GM21515 (cell line): ENCODE data around the gene SIAH1.
"Not testable (repeated sequence)": the region's sequence is repeated elsewhere in the genome, so short reads cannot be mapped to it uniquely, and the experiment has no call there.

Experiments used
- ATAC-seq: cut with Tn5 transposase; IDR thresholded peaks from one replicate; pipeline ENCODE4 v1.9.1; 2021; ENCODE audit not compliant: unreplicated experiment

The SIAH1 gene

DNA sequence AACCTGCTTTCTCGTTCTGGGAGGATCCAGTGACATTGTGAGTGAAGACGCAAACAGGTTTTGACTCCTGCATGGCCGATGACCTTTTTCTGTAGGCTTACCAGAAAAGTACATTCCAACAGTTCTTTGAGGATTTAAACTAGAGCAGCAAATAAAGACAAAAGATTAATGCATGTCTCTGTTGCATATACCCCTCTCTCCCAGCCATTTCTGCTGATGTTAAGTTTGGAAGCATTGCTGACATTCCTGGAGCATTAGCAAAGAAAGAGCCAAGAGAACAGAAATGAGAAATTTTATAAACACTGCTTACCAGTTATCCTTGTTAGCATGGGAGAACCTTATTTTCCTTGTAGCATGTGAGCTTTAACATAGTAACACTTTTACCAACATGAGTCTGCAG lies 49.3 kb downstream of the SIAH1 start:
- ATAC-seq = no peak

DNA sequence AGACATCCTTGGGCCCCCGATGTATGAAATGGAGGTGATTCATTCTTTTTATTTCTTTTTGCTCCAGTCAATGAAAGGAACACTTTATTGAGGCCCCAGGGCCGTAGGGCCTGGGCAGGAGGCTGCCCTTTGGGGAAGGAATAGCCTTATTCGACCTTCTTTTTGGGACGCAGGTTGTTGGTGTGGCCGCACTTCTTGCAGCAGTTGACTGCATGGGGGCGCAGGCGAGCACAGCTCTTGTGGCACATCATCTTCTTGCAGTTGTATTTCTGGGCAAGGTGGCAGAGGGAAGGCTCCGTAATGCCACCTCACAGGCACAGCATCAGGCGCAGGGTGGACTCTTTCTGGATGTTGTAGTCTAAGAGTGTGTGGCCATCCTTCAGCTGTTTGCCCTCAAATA lies 50.9 kb downstream of the SIAH1 start:
- no peak for ATAC-seq

DNA sequence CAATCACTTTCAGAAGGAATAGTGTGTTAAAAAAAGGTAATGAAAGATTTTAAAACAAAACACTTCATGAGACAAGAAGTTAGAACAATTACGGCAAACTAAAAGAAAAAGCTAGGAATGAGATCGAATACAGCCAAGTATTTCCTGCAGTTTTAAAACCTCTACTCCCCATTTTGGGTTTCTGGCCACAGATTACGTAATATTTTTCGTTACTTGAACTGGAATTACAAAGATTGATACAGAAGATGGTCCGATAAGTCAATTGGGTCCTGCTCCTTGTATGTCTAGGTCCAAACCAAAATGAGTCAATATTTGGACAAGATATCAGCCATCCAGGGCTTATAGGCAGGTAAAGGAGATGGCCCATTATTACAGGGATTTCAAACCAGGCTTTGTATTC lies 52.2 kb downstream of the SIAH1 start:
- ATAC-seq = no peak

DNA sequence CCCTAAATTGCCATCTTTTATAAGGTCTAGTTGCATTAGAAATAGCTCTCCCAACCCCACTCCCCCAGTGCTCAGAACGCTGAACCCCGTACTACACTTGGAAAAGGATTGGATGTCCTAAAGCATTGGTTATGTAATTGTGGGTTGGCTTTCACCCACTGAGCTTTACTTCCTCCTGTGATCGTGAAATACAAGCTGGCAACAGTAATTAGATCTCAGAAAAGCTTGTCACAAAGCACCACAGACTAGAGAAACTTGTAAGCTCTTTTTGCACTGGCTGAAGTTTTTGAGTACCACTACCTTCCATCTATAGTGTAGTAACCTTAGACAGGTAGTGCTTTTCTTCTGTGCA lies 54.4 kb downstream of the SIAH1 start:
- ATAC-seq = no peak

DNA sequence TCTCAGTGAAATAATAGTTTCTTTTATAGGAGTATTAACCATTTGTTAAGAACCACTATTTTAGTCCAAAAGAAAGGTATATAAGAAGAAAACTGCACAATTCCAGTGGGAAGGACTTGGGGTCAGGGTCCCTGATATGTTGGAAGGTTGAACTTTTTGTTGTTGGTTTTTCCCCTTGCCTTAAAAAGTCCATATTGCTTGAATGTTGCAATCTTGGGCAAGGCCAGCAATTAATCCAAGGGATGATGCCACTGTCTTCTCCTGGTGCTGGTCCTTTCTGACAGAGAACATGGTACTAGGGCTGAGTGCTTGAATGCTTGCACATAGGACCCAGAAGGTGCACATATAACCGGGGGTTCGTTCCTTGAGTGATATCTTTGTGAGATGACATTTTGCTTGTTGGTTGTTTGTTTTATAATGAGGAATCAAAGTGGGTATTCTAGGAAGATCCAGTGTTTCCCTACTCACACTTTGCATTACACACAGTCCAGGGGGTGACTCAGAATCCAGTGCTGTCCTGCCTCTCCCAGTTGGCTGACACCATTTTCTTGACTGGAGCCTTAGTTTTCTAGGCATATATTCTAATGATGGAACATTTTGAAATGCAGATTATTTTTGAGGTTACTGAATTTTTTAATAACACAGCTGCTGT lies 54.9 kb downstream of the SIAH1 start:
- no peak for ATAC-seq

DNA sequence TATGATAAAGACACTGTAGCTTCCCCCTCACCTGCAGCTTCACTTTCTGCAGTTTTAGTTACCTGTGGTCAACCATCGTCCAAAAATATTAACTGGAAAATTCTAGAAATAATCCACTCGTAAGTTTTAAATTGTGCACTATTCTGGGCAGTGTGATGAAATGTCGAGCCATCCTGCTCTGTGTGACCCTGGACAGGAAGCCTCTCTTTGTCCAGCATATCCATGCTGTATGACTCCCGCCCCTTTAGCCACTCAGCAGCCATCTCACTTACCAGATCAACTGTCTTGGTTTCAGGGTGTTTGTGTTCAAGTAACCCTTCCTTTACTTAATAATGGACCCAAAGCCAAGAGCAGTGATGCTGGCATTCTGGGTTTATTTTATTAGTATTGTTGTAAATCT lies 56.1 kb downstream of the SIAH1 start:
- ATAC-seq = no peak

DNA sequence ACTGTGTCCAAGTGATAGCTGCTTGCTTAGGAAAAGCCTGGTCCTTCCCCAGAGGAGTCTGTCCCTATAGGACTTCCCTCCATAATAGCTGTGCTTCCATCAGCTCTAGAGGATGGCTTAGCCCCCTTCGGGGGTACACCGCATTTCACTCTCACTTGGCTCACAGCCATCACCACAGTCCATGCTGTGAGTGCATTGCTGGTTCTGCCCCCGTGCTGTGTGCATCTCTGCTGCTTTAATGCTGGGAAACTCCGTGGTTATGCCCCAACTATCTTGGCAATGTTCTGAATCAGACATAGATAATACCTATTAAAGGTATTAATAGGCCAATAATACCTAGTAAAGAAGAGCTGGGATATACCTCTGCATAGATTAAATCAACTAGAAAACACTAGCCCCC lies 58.3 kb downstream of the SIAH1 start:
- no peak for ATAC-seq

DNA sequence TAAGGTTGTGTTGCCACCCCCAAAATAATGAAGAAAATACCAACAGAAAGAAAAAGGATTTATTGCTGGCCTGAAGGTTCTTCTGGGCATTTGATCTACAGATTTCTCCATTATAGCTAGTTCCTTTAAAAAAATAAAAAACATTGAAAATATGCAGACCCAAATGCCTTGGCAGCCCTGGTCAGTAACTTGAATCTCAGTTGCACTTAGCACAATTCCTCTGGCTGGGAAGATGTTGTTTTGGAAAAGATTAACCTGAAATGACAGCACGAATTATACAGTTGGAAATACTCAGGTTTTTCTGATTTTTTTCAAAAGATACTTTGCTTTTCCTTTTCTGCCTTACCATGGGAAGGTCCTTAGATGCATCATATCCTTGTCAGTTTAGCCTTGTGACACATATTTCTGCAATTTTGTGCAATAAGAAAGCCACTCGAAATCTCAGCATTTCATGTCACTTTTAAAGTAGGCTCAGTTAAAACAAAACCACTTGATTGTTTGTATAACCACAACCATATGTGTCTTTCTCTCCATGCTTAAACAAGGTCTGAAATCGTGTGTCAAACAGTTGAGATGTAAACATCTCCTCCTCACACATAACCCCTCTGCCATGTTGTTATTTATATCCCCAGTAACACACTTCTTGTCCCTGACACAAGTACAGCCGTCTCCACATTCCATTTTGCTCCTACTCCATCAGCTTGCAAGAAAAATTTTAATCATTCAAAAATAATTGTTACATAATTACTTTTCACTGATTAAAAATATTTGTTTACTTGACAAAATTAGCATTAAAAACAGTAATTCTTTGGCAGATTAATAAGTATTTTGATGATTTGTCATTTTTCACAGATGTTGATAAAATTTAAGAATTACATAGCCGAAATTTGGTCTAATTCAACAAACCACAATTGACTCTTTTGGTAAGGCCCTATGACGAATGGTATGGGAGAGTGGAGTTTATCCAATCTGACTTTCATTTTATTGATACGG lies 61.1 kb downstream of the SIAH1 start:
- no peak for ATAC-seq

DNA sequence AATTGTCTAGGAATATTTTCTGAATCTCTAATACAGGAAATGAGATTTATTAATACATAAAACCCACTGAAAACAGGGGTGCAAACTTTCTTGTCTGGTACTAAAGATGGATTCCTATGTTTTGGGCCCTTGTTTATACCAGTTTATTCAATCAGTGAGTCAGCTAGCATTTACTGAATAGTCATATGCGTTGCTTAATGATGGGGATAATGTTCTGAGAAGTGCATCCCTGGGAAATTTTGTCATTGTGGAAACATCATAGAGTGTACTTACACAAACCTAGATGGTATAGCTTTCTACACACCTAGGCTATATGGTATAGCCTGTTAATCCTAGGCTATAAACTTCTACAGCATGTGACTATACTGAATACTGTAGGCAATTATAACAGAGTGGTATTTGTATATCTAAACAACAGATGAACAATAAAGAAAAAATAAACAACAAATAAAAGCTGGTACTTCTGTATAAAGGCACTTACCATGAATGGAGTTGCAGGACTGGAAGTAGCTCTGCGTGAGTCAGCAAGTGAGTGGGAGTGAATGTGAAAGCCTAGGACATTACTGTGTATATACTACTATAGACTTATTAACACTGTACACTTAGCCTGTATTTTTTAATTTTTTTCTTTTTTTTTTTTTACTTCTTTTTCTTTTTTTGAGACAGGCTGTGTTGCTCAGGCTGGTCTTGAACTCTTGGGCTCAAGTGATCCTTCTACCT lies 63.7 kb downstream of the SIAH1 start:
- ATAC-seq = no peak

DNA sequence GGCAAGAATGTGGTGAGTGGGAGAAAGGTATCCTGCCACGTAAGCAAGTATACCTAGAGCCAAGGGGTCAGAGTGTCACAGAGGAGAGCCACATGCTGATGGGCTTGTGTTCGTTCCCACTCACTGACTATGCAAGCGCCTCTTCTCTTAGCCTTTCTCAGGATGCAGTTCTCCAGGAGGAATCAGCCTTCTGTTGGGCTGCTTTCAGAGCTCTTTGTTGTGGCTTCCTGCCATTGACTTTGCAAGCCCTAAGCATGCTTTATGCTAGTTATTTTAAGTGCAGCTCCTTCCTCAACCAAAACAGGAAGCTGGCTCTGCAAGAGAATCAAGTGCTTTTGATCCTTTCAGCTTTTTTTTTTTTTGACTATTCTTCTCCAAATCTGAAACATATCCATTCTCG lies 66.6 kb downstream of the SIAH1 start:
- no peak for ATAC-seq

DNA sequence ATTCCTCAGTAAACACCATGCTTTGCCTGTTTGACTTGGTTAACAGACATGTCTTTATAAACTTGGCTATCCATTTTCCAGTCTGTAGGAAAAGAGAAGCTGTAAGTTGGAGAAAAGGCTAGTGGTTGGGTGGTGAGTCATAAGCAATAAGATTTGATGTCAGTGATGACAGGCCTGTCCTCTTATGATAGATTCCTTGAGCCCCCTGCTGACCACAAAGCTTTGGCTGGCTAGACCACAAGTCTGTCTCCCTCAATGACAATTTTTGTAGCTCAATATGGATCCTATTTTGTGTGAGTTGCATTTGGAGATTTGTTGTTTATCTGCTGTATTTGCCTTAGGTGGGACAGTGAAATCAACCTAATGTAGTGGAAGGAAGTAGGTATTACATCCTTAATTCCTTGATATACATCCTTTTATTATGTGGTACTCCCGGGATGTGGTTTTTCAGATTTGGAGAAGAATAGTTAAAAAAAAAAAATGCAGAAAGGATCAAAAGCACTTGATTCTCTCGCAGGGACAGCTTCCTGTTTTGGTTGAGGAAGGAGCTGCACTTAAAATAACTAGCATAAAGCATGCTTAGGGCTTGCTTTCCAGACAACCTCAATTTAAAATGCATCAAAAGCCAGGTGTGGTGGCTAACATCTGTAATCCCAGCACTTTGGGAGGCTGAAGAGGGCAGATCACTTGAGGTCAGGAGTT lies 67.4 kb downstream of the SIAH1 start:
- no peak for ATAC-seq

DNA sequence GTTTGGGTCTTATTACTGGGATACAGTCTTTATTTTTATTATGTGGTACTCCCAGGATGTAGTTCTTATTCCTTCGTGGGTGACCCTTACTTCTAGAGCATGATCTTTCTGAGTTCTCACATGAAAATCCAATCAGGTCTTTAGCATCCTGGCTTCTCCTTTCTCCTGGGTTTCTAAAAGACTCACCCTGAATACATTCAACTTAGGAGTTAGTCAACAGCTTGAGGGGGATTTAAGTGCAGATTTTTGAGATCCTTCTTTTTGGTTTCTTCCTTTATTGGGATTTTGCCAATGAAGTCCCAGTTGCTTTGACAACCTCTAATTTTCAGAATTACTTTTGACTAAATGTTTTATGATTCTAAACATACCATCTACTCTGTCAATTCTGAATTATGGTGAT lies 68.2 kb downstream of the SIAH1 start:
- no peak for ATAC-seq

DNA sequence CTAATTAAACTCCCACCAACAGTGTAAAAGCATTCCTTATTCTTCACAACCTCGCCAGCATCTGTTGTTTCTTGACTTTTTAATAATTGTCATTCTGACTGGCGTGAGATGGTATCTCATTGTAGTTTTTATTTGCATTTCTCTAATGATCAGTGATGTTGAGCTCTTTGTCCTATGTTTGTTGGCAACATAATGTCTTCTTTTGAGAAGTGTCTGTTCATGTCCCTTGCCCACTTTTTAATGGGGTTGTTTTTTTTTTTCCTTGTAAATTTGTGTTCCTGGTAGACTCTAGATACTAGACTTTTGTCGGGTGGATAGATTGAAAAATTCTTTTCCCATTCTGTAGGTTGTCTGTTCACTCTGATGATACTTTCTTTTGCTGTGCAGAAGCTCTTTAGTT lies 71.3 kb downstream of the SIAH1 start:
- not testable (repeated sequence) for ATAC-seq

DNA sequence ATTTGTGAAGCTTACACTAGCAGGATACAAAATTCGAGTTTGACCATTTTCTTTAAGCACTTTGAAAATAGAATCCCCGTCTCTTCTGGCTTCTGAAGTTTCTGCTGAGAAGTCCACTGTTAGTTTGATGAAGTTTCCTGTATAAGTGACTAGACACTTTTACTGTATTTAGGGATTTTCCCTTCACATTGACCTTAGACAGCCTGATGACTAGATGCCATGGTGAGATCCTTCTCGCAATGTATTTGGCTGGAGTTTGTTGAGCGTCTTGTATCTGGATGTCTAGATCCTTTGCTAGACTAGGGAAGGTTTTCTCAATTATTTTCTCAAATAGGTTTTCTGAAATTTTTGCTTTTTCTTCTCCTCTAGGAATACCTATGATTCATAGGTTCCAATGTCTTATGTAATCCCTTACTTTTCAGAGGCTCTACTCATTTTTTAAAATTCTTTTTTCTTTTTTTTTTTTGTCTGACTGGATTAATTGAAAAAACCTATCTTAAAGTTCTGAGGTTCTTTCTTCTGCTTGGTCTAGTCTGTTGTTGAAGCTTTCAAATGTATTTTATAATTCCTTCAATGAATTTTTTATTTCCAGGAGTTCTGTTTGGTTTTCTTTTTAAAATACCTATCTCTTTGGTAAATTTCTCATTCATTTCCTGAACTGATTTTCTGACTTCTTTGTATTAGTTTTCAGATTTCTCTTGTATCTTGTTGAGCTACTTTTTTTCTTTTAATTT lies 74.1 kb downstream of the SIAH1 start:
- no peak for ATAC-seq
